Peyer's patch (tissue), 4 donors: Measurements from ENCODE around the gene SEMA3G. TPM values are rescaled to one million over a fixed set of nuclear protein-coding genes. Genes with fewer than 3 reads are reported as not detected.

Source experiments
- DNase-seq, 3 donors: peaks; one replicate each; pipeline ENCODE4 v3.0.0-alpha.2; 2017 to 2019
- H3K27ac ChIP-seq, 4 donors: fragments of 200-600 bp; sonication (generic); one replicate each; pipeline ENCODE4 v1.5.1; 2016 to 2019
- H3K27me3 ChIP-seq, 2 donors: fragments of 200-600 bp; sonication (generic); one replicate each; pipeline ENCODE4 v1.5.1; 2019
- H3K36me3 ChIP-seq, 3 donors: fragments of 200-600 bp; sonication (generic); one replicate each; pipeline ENCODE4 v1.5.1; 2016 to 2019
- H3K4me1 ChIP-seq, 4 donors: fragments of 200-600 bp; sonication (generic); one replicate each; pipeline ENCODE4 v1.5.1; 2016 to 2019
- H3K4me3 ChIP-seq, 4 donors: fragments of 200-600 bp; sonication (generic); 1 replicate in 3 of 4; 2 replicates in 1 of 4; pipeline ENCODE4 v1.5.1; 2016 to 2019; ENCODE audit warnings: mild to moderate bottlenecking in 1 of 4
- H3K9me3 ChIP-seq, 4 donors: fragments of 200-600 bp; sonication (generic); one replicate each; pipeline ENCODE4 v1.5.1; 2016 to 2019; ENCODE audit warnings: mild to moderate bottlenecking in 1 of 4
- CTCF ChIP-seq, 6 experiments: fragments of 450-650 bp in 4 of 6; fragments of 200-600 bp in 2 of 6; sonication (generic) in 1 of 6; IDR thresholded peaks; one replicate each; pipeline ENCODE4 v1.5.1; 2017 to 2019; ENCODE audit warnings: antibody characterized with exemption in 6 of 6, mild to moderate bottlenecking in 3 of 6, moderate library complexity in 1 of 6
- POLR2A ChIP-seq, 2 donors: fragments of 450-650 bp; IDR thresholded peaks; one replicate each; pipeline ENCODE4 v1.5.1; 2017; ENCODE audit warnings: antibody characterized with exemption in 2 of 2, mild to moderate bottlenecking in 2 of 2, moderate library complexity in 2 of 2
- total RNA-seq, 4 donors: library from RNA; depleted of rRNA; stranded (reverse); fragments of >200 nt; gene quantifications; one replicate each; pipeline ENCODE4 v1.1.0, GENCODE V29; 2016

The SEMA3G gene
- total RNA-seq, 4 donors from 2014 or later: 18.8 to 24.8 (median 22.0) TPM

- Histone ChIP-seq H3K9me3 (no peaks in the 10 kb centered on the region), H3K27me3 (no peaks in the 10 kb centered on the region), H3K27ac (no peak overlapping the region), H3K4me1 (no peaks in the 10 kb centered on the region), H3K36me3 (peaks cover 0 to 78% (median 0%) of the 10 kb centered on the region in 3 donors), H3K4me3 (no peak overlapping the region)
- no peak for DNase-seq
- TF ChIP-seq CTCF (IDR thresholded peaks at IDR 0.05) (no peak), POLR2A (IDR thresholded peaks at IDR 0.05) (no peak)
These were observed 40.0 kb upstream of the SEMA3G start for GRCh38 chr3:52484680-52485461.

GRCh38 chr3:52483577-52484381 lies 38.9 kb upstream of the SEMA3G start:
- Histone ChIP-seq H3K4me3 (no peak overlapping the region), H3K27me3 (no peaks in the 10 kb centered on the region), H3K4me1 (no peaks in the 10 kb centered on the region), H3K9me3 (no peaks in the 10 kb centered on the region), H3K27ac (peak overlapping the region in 1 of 4 donors; percentile 35), H3K36me3 (peaks cover 0 to 78% (median 0%) of the 10 kb centered on the region in 3 donors)
- no peak for DNase-seq
- TF ChIP-seq POLR2A (IDR thresholded peaks at IDR 0.05): no peak
- no peak for TF ChIP-seq CTCF (IDR thresholded peaks at IDR 0.05)

GRCh38 chr3:52483081-52483480 lies 38.2 kb upstream of the SEMA3G start:
- Histone ChIP-seq H3K9me3 (no peaks in the 10 kb centered on the region), H3K36me3 (peaks cover 0 to 78% (median 0%) of the 10 kb centered on the region in 3 donors), H3K27ac (peak overlapping the region in 1 of 4 donors; percentile 35), H3K4me1 (no peaks in the 10 kb centered on the region), H3K4me3 (no peak overlapping the region), H3K27me3 (no peaks in the 10 kb centered on the region)
- no peak for TF ChIP-seq CTCF (IDR thresholded peaks at IDR 0.05)
- no peak for TF ChIP-seq POLR2A (IDR thresholded peaks at IDR 0.05)
- DNase-seq: no peak

GRCh38 chr3:52481819-52482521 lies 37.1 kb upstream of the SEMA3G start:
- H3K27ac ChIP-seq: no peak overlapping the region
- peaks cover 0 to 78% (median 3%) of the 10 kb centered on the region in 3 donors for H3K36me3 ChIP-seq
- no peaks in the 10 kb centered on the region for H3K27me3 ChIP-seq
- H3K9me3 ChIP-seq: no peaks in the 10 kb centered on the region
- H3K4me3 ChIP-seq: no peak overlapping the region
- H3K4me1 ChIP-seq: no peaks in the 10 kb centered on the region
- DNase-seq: no peak
- TF ChIP-seq POLR2A (IDR thresholded peaks at IDR 0.05): no peak
- TF ChIP-seq CTCF (IDR thresholded peaks at IDR 0.05): no peak
